ENCODE data around the gene MAGI1.

Gene MAGI1

GRCh38 chr3:65560901-65561300, 477.8 kb downstream of the MAGI1 start:
- H4K8ac ChIP-seq (ENCODE audit: low read length), result no peak overlapping the region
- H2BK15ac ChIP-seq (ENCODE audit: low read depth, poor library complexity, severe bottlenecking), result no peak overlapping the region
- H3K14ac ChIP-seq (ENCODE audit: low read length in 2 of 2), result no peak overlapping the region
- no peak overlapping the region for H3K4ac ChIP-seq (ENCODE audit: low read depth in 1 of 2, low read length in 2 of 2)
- H3K23ac ChIP-seq (ENCODE audit: low read length in 2 of 2), result no peak overlapping the region
- H3K9ac ChIP-seq (ENCODE audit: low read length), result no peak overlapping the region
- no peak overlapping the region for H3K27ac ChIP-seq (ENCODE audit: low read length, poor library complexity, severe bottlenecking)
- H3K4me3 ChIP-seq (ENCODE audit: insufficient read depth in 1 of 2, low read depth in 1 of 2, low read length in 2 of 2), result no peak overlapping the region
- H3K4me1 ChIP-seq (ENCODE audit: control insufficient read depth, insufficient read depth, low read depth, low read length), result no peaks in the 10 kb centered on the region
- H4K91ac ChIP-seq (ENCODE audit: low read length), result no peak overlapping the region
- H3K4me2 ChIP-seq (ENCODE audit: low read length, poor library complexity, severe bottlenecking), result no peak overlapping the region
- H2AK5ac ChIP-seq (ENCODE audit: low read length, severe bottlenecking), result no peak overlapping the region
- H3K79me1 ChIP-seq (replicated peaks; ENCODE audit: low read length, poor library complexity, severe bottlenecking), result peaks cover 10% of the 10 kb centered on the region
- H3K18ac ChIP-seq (ENCODE audit: low read depth in 1 of 2, low read length in 2 of 2), result no peak overlapping the region
- no peak overlapping the region for H2BK120ac ChIP-seq (ENCODE audit: low read depth, low read length)
- no peak overlapping the region for H2AFZ ChIP-seq (ENCODE audit: low read depth, low read length)
- no peaks in the 10 kb centered on the region for H3K27me3 ChIP-seq (ENCODE audit: control insufficient read depth in 1 of 2, insufficient read depth in 1 of 2, low read length in 2 of 2)
- 90% methylated on average over 2 of the region's 4 CpGs for WGBS
- H3K36me3 ChIP-seq (ENCODE audit: control insufficient read depth in 1 of 2, insufficient read depth in 2 of 2, low read depth in 1 of 2, low read length in 2 of 2), result no peaks in the 10 kb centered on the region
- no peak for DNase-seq
- no peaks in the 10 kb centered on the region for H3K9me3 ChIP-seq (ENCODE audit: control insufficient read depth, low read length)
- H2BK12ac ChIP-seq (ENCODE audit: low read length in 2 of 2), result no peak overlapping the region
- H2BK5ac ChIP-seq (ENCODE audit: low read depth, low read length, poor library complexity, severe bottlenecking), result no peak overlapping the region

GRCh38 chr3:65560133-65560532, 478.6 kb downstream of the MAGI1 start:
- H2AFZ ChIP-seq (ENCODE audit: low read depth, low read length), result no peak overlapping the region
- no peak overlapping the region for H2AK5ac ChIP-seq (ENCODE audit: low read length, severe bottlenecking)
- H3K4ac ChIP-seq (ENCODE audit: low read depth in 1 of 2, low read length in 2 of 2), result no peak overlapping the region
- H2BK15ac ChIP-seq (ENCODE audit: low read depth, poor library complexity, severe bottlenecking), result no peak overlapping the region
- H3K4me2 ChIP-seq (ENCODE audit: low read length, poor library complexity, severe bottlenecking), result no peak overlapping the region
- H4K8ac ChIP-seq (ENCODE audit: low read length), result no peak overlapping the region
- H3K14ac ChIP-seq (ENCODE audit: low read length in 2 of 2), result no peak overlapping the region
- H3K9me3 ChIP-seq (ENCODE audit: control insufficient read depth, low read length), result no peaks in the 10 kb centered on the region
- DNase-seq, result no peak
- no peaks in the 10 kb centered on the region for H3K36me3 ChIP-seq (ENCODE audit: control insufficient read depth in 1 of 2, insufficient read depth in 2 of 2, low read depth in 1 of 2, low read length in 2 of 2)
- H3K18ac ChIP-seq (ENCODE audit: low read depth in 1 of 2, low read length in 2 of 2), result no peak overlapping the region
- no peak overlapping the region for H2BK12ac ChIP-seq (ENCODE audit: low read length in 2 of 2)
- H2BK120ac ChIP-seq (ENCODE audit: low read depth, low read length), result no peak overlapping the region
- no peaks in the 10 kb centered on the region for H3K27me3 ChIP-seq (ENCODE audit: control insufficient read depth in 1 of 2, insufficient read depth in 1 of 2, low read length in 2 of 2)
- H3K79me1 ChIP-seq (replicated peaks; ENCODE audit: low read length, poor library complexity, severe bottlenecking), result peaks cover 10% of the 10 kb centered on the region
- H3K27ac ChIP-seq (ENCODE audit: low read length, poor library complexity, severe bottlenecking), result no peak overlapping the region
- H4K91ac ChIP-seq (ENCODE audit: low read length), result no peak overlapping the region
- H3K4me1 ChIP-seq (ENCODE audit: control insufficient read depth, insufficient read depth, low read depth, low read length), result no peaks in the 10 kb centered on the region
- no peak overlapping the region for H3K9ac ChIP-seq (ENCODE audit: low read length)
- H2BK5ac ChIP-seq (ENCODE audit: low read depth, low read length, poor library complexity, severe bottlenecking), result no peak overlapping the region
- H3K4me3 ChIP-seq (ENCODE audit: insufficient read depth in 1 of 2, low read depth in 1 of 2, low read length in 2 of 2), result no peak overlapping the region
- 100% methylated on average over 3 of the region's 5 CpGs for WGBS
- H3K23ac ChIP-seq (ENCODE audit: low read length in 2 of 2), result no peak overlapping the region

DNA sequence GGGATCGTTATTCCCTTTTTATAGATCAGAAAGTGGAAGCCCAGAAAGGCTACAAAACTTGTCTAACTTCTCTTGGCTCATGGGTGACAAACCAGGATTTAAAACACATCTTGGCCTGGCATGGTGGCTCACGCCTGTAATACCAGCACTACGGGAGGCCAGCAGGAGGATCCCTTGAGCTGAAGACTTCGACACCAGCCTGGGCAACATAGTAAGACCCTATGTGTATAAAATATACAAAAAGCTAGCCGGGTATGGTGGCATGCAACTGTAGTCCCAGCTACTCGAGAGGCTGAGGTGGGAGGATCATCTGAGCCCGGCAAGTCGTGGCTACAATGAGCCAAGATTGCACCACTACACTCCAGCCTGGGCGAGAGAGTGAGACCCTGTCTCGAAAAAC, 479.1 kb downstream of the MAGI1 start:
- Histone ChIP-seq H3K79me1 (replicated peaks; ENCODE audit: low read length, poor library complexity, severe bottlenecking) (peaks cover 9% of the 10 kb centered on the region), H3K9ac (ENCODE audit: low read length) (no peak overlapping the region), H2AFZ (ENCODE audit: low read depth, low read length) (no peak overlapping the region)

DNA sequence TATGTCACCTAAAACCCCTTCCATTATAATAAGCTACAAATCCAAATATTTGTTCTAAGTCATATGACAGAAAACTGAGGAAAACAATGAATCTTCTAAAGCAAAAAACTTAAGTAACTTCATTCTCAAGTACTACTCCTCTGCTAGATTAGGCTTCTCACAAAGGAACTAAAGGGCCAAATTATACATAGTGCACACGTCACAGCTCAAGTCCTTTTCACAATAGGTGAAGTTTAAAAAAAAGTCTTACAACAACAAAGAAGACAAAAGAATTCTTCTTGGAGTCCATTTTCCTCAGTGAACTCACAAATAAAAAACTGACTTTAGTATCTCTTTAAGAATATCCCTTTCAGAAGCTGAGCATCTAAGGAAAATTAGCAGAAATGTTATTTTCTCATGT, 479.9 kb downstream of the MAGI1 start:
- Histone ChIP-seq H3K27me3 (ENCODE audit: control insufficient read depth in 1 of 2, insufficient read depth in 1 of 2, low read length in 2 of 2) (no peaks in the 10 kb centered on the region), H2BK120ac (ENCODE audit: low read depth, low read length) (no peak overlapping the region), H2BK12ac (ENCODE audit: low read length in 2 of 2) (no peak overlapping the region), H3K4me2 (ENCODE audit: low read length, poor library complexity, severe bottlenecking) (no peak overlapping the region), H3K27ac (ENCODE audit: low read length, poor library complexity, severe bottlenecking) (no peak overlapping the region), H3K14ac (ENCODE audit: low read length in 2 of 2) (no peak overlapping the region), H4K91ac (ENCODE audit: low read length) (no peak overlapping the region), H3K23ac (ENCODE audit: low read length in 2 of 2) (no peak overlapping the region), H3K4me1 (ENCODE audit: control insufficient read depth, insufficient read depth, low read depth, low read length) (no peaks in the 10 kb centered on the region), H2BK5ac (ENCODE audit: low read depth, low read length, poor library complexity, severe bottlenecking) (no peak overlapping the region), H3K9me3 (ENCODE audit: control insufficient read depth, low read length) (no peaks in the 10 kb centered on the region), H3K4ac (ENCODE audit: low read depth in 1 of 2, low read length in 2 of 2) (no peak overlapping the region), H3K18ac (ENCODE audit: low read depth in 1 of 2, low read length in 2 of 2) (no peak overlapping the region), H3K9ac (ENCODE audit: low read length) (no peak overlapping the region), H2AK5ac (ENCODE audit: low read length, severe bottlenecking) (no peak overlapping the region), H3K36me3 (ENCODE audit: control insufficient read depth in 1 of 2, insufficient read depth in 2 of 2, low read depth in 1 of 2, low read length in 2 of 2) (no peaks in the 10 kb centered on the region), H2AFZ (ENCODE audit: low read depth, low read length) (no peak overlapping the region), H2BK15ac (ENCODE audit: low read depth, poor library complexity, severe bottlenecking) (no peak overlapping the region), H4K8ac (ENCODE audit: low read length) (no peak overlapping the region), H3K4me3 (ENCODE audit: insufficient read depth in 1 of 2, low read depth in 1 of 2, low read length in 2 of 2) (no peak overlapping the region), H3K79me1 (replicated peaks; ENCODE audit: low read length, poor library complexity, severe bottlenecking) (peaks cover 8% of the 10 kb centered on the region)
- no peak for DNase-seq
- 92% methylated on average over 1 of the region's 1 CpG for WGBS

More for the DNA sequence above, 479.1 kb downstream of the MAGI1 start:
- Histone ChIP-seq H2BK15ac (ENCODE audit: low read depth, poor library complexity, severe bottlenecking) (no peak overlapping the region), H3K4me1 (ENCODE audit: control insufficient read depth, insufficient read depth, low read depth, low read length) (no peaks in the 10 kb centered on the region), H3K27ac (ENCODE audit: low read length, poor library complexity, severe bottlenecking) (no peak overlapping the region), H2BK120ac (ENCODE audit: low read depth, low read length) (no peak overlapping the region), H3K18ac (ENCODE audit: low read depth in 1 of 2, low read length in 2 of 2) (no peak overlapping the region), H3K4me2 (ENCODE audit: low read length, poor library complexity, severe bottlenecking) (no peak overlapping the region), H3K4ac (ENCODE audit: low read depth in 1 of 2, low read length in 2 of 2) (no peak overlapping the region), H3K23ac (ENCODE audit: low read length in 2 of 2) (no peak overlapping the region), H4K8ac (ENCODE audit: low read length) (no peak overlapping the region), H3K14ac (ENCODE audit: low read length in 2 of 2) (no peak overlapping the region), H3K9me3 (ENCODE audit: control insufficient read depth, low read length) (no peaks in the 10 kb centered on the region), H3K4me3 (ENCODE audit: insufficient read depth in 1 of 2, low read depth in 1 of 2, low read length in 2 of 2) (no peak overlapping the region), H2BK12ac (ENCODE audit: low read length in 2 of 2) (no peak overlapping the region), H2BK5ac (ENCODE audit: low read depth, low read length, poor library complexity, severe bottlenecking) (no peak overlapping the region), H3K27me3 (ENCODE audit: control insufficient read depth in 1 of 2, insufficient read depth in 1 of 2, low read length in 2 of 2) (no peaks in the 10 kb centered on the region), H2AK5ac (ENCODE audit: low read length, severe bottlenecking) (no peak overlapping the region), H3K36me3 (ENCODE audit: control insufficient read depth in 1 of 2, insufficient read depth in 2 of 2, low read depth in 1 of 2, low read length in 2 of 2) (no peaks in the 10 kb centered on the region), H4K91ac (ENCODE audit: low read length) (no peak overlapping the region)
- WGBS, result 96% methylated on average over 8 of the region's 10 CpGs
- DNase-seq, result no peak
